ENCODE results near the gene ABCA10.
"Not testable (repeated sequence)": the region's sequence is repeated elsewhere in the genome, so short reads cannot be mapped to it uniquely, and the experiment has no call there.

The ABCA10 gene

GRCh38 chr17:69168642-69169041 lies 60.0 kb downstream of the ABCA10 start:
- DNase-seq (ENCODE audit: low read depth, low spot score) = not testable (repeated sequence)

GRCh38 chr17:69166957-69167356 lies 61.7 kb downstream of the ABCA10 start:
- DNase-seq (ENCODE audit: low read depth, low spot score) = no peak

GRCh38 chr17:69164206-69164605 lies 64.4 kb downstream of the ABCA10 start:
- DNase-seq (ENCODE audit: low read depth, low spot score) = no peak

GRCh38 chr17:69159418-69159817 lies 69.2 kb downstream of the ABCA10 start:
- DNase-seq (ENCODE audit: low read depth, low spot score) = no peak

DNA sequence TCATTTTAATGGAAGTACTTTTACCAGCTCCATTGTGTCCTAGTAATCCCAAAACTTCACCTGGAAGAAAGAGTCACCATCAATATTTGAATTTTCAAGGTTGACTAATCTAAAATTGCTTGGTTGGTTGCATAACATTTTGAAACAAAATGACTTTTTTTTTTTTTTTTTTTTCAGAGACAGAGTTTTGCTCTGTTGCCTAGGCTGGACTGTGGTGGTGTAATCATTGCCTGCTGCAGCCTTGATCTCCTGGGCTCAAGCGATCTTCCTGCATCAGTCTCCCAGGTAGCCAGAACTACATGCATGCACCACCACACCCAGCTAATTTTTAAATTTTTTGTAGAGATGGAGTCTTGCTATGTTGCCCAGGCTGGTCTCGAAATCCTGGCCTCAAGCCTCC lies 74.4 kb downstream of the ABCA10 start:
- no peak for DNase-seq (ENCODE audit: low read depth, low spot score)

- no peak for DNase-seq (ENCODE audit: low read depth, low spot score)
Measured at GRCh38 chr17:69150333-69150732, 78.3 kb downstream of the ABCA10 start.

GRCh38 chr17:69147460-69147859 lies 81.2 kb downstream of the ABCA10 start:
- DNase-seq (ENCODE audit: low read depth, low spot score) = no peak

GRCh38 chr17:69144331-69145255 lies 84.0 kb downstream of the ABCA10 start:
- DNase-seq (ENCODE audit: low read depth, low spot score) = no peak

DNA sequence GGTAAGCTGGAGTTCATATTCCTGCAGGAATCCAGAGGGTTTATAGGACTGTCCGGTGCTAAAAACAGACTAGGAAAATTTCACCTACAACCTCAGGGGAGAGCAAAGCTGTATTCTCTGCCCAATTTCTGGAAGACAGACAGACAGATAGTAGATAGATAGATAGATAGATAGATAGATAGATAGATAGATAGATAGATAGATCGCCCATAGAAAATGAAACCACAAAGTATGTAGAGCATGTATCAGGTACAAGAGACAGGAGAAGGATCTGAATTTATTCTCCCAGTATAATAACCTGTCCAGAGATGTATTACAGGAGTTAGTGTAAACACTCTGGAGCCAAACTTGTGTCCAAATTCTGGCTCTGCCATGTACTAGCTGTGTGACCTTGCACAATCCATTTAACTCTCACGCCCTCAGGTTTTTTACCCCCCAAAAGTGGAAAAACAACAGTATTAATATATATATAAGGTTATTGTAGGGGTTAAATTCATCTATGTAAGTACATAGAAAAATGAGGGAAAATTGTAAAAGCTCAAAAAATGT lies 84.9 kb downstream of the ABCA10 start:
- no peak for DNase-seq (ENCODE audit: low read depth, low spot score)

- no peak for DNase-seq (ENCODE audit: low read depth, low spot score)
Measured at GRCh38 chr17:69143151-69143550, 85.5 kb downstream of the ABCA10 start.

DNA sequence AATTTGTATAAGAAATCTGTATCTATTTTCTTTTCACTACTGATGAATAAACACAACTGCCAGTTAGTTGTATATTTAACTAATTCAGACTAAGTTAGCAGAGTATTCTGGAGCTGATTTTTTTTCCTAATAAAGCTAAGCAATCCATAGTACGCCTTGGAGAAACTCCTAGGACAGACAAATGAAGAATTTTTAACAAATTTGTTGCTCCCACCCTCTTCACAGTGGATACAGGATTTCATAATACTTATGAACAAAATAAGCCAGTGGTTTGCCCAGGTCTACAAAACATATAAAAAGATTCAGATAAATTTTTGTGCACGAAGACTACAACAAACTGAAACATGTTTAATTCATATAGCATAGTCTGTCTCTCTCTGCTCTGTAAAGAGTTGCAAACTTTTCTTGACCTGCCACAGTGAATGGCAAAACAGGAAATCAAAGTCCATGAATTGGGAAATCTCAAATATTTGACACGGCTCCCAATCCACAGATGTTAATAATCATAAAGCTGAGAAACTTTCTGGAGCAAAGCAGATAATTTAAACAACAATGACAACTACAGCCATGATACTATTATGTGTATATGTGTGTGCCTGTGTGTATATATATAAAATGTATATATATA lies 86.3 kb downstream of the ABCA10 start:
- DNase-seq (ENCODE audit: low read depth, low spot score) = no peak

DNA sequence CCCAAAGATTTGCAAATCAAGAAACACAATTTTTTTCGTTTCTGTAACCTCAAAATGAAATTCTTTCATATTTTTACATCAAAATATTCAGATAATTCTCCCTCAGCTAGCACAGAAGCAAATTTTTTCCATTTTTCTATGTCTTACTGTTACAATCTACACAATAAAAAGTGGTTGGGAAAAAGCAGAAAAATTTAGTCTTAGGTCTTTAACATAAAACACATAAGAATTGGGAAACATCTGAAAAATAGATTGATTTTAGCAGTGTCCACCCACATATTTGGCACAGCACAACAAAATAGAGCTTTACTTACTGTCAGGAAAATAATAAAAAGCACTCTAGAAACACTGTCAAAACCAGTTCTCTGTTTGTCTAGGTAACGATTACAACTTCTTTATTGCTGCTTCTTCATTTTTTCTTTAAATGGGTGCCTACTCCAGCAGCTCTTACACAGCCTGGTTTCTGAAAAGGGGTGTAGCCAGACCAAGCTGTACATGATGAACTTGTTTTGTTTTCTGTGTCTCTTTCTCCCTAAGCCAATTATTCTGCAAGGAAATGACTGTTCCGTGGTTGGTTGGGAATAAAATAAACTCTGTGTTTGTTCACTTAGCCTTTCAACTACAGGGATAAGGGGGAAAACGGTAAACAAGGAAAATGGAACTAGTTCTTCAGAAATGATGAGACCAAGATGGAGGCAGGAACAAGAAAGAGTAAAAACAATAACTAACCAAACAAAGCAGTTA lies 87.0 kb downstream of the ABCA10 start, which contains the start of gene ABCA6:
Gene ABCA6, minus strand, starts transcription at position 465 of the 744 bp plus-strand sequence. CDS start 1,192 bp downstream, outside the sequence.
- DNase-seq (ENCODE audit: low read depth, low spot score) = no peak

GRCh38 chr17:69134112-69134511 lies 94.5 kb downstream of the ABCA10 start:
- no peak for DNase-seq (ENCODE audit: low read depth, low spot score)

DNA sequence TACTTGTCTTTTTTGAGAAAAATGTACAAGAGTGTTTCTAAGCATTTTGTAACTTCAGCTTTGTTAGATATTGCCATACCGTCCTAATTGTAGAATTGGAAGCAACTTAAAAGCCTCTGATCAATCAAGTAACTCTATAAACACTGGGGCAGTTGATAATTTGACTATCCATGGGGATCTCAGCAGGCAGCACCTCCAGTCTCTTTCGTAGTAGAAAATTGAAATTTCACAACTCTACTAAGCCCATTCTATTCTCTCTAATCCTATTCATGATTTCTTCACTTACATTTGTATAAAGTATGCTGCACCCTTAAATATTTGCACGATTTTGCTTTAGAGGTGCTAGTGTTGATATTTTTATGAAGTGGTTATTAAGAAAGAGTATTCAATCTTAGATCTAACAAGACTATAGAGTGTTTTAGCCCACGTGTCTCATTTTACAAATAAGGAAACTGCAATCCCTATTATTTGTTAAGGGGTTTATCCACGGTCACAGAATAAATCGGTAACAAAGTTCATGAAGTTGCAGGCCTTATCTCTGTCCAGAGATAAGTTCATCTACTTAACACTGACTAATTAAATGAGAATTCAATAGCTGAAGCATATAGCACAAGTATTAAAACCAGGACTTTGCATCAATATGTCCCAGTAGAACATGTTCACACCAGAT lies 97.9 kb downstream of the ABCA10 start:
- no peak for DNase-seq (ENCODE audit: low read depth, low spot score)

GRCh38 chr17:69123626-69124025 lies 105.0 kb downstream of the ABCA10 start:
- DNase-seq (ENCODE audit: low read depth, low spot score) = no peak

DNA sequence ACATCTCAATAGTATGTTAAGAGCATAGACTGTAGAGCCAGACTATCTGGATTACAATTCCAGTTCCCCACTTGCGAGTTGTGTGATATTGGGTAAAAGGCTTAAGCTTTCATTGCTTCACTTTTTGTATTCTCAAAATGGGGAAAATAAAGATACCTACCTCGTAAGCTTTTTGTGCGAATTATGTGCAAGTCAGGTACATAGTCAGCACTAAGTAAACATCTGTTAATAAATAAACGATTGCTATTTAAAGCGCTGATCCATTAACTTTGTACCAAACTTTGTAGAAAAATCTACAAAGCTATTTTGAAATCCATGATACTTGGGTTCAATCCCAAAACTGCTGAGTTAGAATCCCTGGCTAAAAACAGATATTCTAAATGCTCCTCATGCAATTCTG lies 106.6 kb downstream of the ABCA10 start:
- no peak for DNase-seq (ENCODE audit: low read depth, low spot score)

DNA sequence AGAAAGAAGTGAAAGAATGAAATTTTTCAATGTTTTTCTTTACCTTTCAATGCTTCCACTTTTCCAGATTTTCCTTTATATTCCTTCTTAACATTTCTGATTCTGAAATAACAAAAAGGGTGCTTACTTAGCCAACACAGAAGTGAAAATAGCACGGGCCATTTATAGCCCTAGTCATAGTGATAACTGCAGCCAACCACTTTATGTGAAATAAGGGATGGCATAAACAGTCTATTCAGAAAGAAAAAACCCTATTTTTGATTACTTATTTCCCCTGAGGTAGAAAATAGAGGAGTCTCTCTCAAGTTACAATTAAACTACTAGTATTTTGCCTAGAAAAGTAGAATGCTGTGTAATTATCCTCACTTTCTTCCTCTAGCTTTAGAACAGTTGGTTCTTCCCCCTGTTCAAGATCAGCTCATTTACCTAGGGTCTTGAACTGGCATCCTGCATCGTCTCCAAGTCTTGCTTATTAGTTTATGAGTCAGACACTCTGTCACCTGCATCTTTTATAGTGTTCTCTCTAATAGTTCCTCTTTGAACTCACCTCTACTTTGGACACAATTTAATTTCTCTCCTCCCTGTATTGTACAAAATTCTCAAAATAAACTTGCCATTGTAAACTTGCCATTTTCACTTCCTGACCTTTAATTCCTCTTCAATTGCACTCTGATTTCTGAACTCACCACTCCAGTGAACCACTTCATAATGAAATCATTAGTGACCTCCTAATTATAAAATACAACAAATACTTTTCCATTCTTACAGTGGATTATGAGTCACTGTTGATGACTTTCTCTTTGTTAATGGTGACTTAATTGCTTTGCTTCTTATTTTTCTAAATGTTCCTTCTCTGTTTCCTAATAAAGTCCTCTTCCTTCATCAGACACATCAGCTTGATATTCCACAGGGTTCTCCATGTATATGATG lies 110.5 kb downstream of the ABCA10 start:
- no peak for DNase-seq (ENCODE audit: low read depth, low spot score)

DNA sequence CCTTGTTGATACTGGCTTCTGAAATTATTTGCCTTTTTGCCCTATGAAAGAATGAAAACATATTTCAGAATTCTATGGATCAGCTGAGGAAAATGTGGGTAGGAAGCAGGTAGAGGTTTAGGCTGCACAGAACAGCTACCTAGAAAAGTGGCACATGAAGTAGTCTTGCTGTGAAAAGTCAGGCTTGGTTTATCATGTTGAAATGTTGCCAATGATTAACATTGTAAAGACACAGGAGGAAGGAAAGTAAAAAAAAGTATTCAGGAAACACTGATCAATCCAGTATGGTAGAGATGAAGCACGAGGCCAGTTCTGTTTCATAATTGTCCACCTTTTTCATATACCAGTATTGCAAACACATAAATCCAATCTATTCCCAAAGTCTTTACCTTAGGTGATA lies 116.8 kb downstream of the ABCA10 start:
- no peak for DNase-seq (ENCODE audit: low read depth, low spot score)

- no peak for DNase-seq (ENCODE audit: low read depth, low spot score)
Measured at GRCh38 chr17:69105907-69106730, 122.5 kb downstream of the ABCA10 start.

Measured in ELF-1 (cell line).